Kidney (tissue), 14 donors: ENCODE measurements around the gene AKTIP. TPM values are rescaled to one million over a fixed set of nuclear protein-coding genes. Genes with fewer than 3 reads are reported as not detected.

Source experiments
- DNase-seq, 5 donors: peaks; one replicate each; pipeline ENCODE4 v3.0.0-alpha.2; 2013 to 2020
- FAIRE-seq: peaks from 2 replicates; lab custom pipeline; 2012; peaks lifted over from hg19 to GRCh38; lab: Jason Lieb, UNC
- H3K27ac ChIP-seq, 2 donors: one replicate each; pipeline ENCODE4 v1.7.0; 2013; ENCODE audit warnings: low read depth in 2 of 2, low read length in 2 of 2, inconsistent platforms in 1 of 2
- H3K27me3 ChIP-seq: one replicate; pipeline ENCODE4 v1.7.1; 2013; ENCODE audit warnings: low read length, inconsistent platforms; ENCODE audit not compliant: control insufficient read depth, insufficient read depth
- H3K36me3 ChIP-seq, 3 donors: one replicate each; pipeline versions ENCODE4 v1.7.0 to v1.7.1; 2013; ENCODE audit warnings: low read length in 3 of 3, control low read depth in 1 of 3, inconsistent platforms in 1 of 3; ENCODE audit not compliant: insufficient read depth in 3 of 3, control insufficient read depth in 2 of 3
- H3K4me1 ChIP-seq, 3 donors: one replicate each; pipeline versions ENCODE4 v1.7.0 to v1.7.1; 2013; ENCODE audit warnings: low read length in 3 of 3, inconsistent platforms in 1 of 3, low read depth in 1 of 3; ENCODE audit not compliant: control insufficient read depth in 2 of 3, insufficient read depth in 2 of 3
- H3K4me3 ChIP-seq, 3 donors: one replicate each; pipeline versions ENCODE4 v1.7.0 to v1.8.1; 2013; ENCODE audit warnings: low read length in 3 of 3, control low read depth in 1 of 3, inconsistent platforms in 1 of 3
- H3K9ac ChIP-seq, 3 donors: one replicate each; pipeline versions ENCODE4 v1.7.0 to v1.7.1; 2013; ENCODE audit warnings: low read length in 3 of 3, control low read depth in 1 of 3, inconsistent platforms in 1 of 3
- H3K9me3 ChIP-seq, 3 donors: one replicate each; pipeline versions ENCODE4 v1.7.0 to v1.7.1; 2013; ENCODE audit warnings: low read length in 3 of 3, control low read depth in 1 of 3, inconsistent platforms in 1 of 3; ENCODE audit not compliant: control insufficient read depth in 2 of 3, insufficient read depth in 1 of 3
- CTCF ChIP-seq: IDR thresholded peaks from 3 replicates; pipeline ENCODE4 v1.5.1; 2012; ENCODE audit warnings: mild to moderate bottlenecking, moderate library complexity, borderline replicate concordance; ENCODE audit not compliant: insufficient read depth; ENCODE audit errors: extremely low read depth
- intact Hi-C: fragments of 100-400 bp; cut with DNase I; formaldehyde crosslinking; loops from one replicate; pipeline ENCODE4 v1.11.1; 2022
- polyA plus RNA-seq: library from polyadenylated mRNA; stranded (reverse); fragments of 350-450 nt; fragmentation: Illumina TruSeq; extraction: RNeasy Lipid Tissue Mini Kit (QIAGEN cat#74804); gene quantifications from one replicate; pipeline ENCODE4 v1.2.3, GENCODE V29; 2014; ENCODE audit warnings: low read depth, low replicate concordance; ENCODE audit not compliant: insufficient read depth
- total RNA-seq: library from RNA; stranded (reverse); fragmentation: NEBNext Ultra II Directional; extraction: Animal tissue kit (Norgen Biotek cat#: 25700); gene quantifications from one replicate; pipeline ENCODE4 v1.2.1, GENCODE V29; 2021
- donor health status: control.
- donor health status: control.
- donor health status: control.
- donor health status: control.
- donor health status: control.
- donor health status: DM: yes; HTN: yes; CAD: no.
- donor health status: Normal renal cell carcinoma (clear cell type).

The AKTIP gene
- total and polyA plus RNA-seq, 2 donors from 2014 or later, result 44.5 to 52.0 TPM

- no peaks in the 10 kb centered on the region for H3K27me3 ChIP-seq
- no peak for FAIRE-seq
- no peaks in the 10 kb centered on the region for H3K9me3 ChIP-seq
- DNase-seq, result no peak
- intact Hi-C loops, result no loop called here
- peaks cover 6 to 41% (median 17%) of the 10 kb centered on the region in 3 donors for H3K36me3 ChIP-seq
- H3K9ac ChIP-seq, result no peak overlapping the region
- no peak overlapping the region for H3K27ac ChIP-seq
- H3K4me3 ChIP-seq, result no peak overlapping the region
- H3K4me1 ChIP-seq, result no peaks in the 10 kb centered on the region
- TF ChIP-seq CTCF, result no peak
Observed at GRCh38 chr16:53478965-53479364, 24.0 kb downstream of the AKTIP start.

GRCh38 chr16:53476867-53477266 lies 26.1 kb downstream of the AKTIP start:
- TF ChIP-seq CTCF, result no peak
- no peak overlapping the region for H3K9ac ChIP-seq
- no peak for FAIRE-seq
- no peaks in the 10 kb centered on the region for H3K27me3 ChIP-seq
- no peak overlapping the region for H3K27ac ChIP-seq
- DNase-seq, result no peak
- no peaks in the 10 kb centered on the region for H3K9me3 ChIP-seq
- peaks cover 10 to 45% (median 19%) of the 10 kb centered on the region in 3 donors for H3K36me3 ChIP-seq
- H3K4me3 ChIP-seq, result no peak overlapping the region
- intact Hi-C loops, result no loop called here
- no peaks in the 10 kb centered on the region for H3K4me1 ChIP-seq

DNA sequence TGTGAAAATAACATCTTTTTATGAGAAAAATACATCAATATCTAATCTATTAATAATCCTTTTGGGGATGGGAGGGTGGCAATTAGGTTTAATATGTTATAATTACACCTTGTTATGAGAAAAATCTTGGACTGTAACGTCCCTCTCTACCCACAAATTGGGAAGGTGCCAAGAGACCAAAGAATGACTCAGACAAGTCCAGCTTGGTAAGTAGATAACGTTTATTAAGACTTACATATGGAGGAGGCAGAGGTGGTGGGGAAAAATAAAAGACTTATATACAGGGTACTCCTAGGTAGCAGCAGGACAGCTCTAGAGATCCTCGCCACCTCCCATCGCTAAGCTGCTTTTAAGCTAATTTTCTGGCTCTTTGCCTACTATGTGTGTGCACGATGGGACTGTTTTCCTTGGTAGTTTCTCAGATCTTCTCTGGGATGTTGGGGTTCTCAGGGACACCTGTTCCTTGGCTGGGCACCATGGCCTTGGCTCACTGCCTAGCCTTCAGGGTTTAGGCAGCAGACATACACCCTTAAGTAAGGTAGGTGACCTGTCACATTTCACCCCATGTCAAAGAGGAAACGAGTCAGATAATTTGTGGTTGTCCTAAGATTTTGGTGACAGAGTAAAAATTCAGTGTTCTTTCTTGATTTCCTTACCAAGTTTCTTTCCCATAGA lies 37.3 kb downstream of the AKTIP start:
- DNase-seq (no peak), FAIRE-seq (no peak)
- H3K36me3 ChIP-seq, result peaks cover 4 to 21% (median 11%) of the 10 kb centered on the region in 3 donors
- no peak overlapping the region for H3K27ac ChIP-seq
- H3K9me3 ChIP-seq, result no peaks in the 10 kb centered on the region
- H3K4me1 ChIP-seq, result no peaks in the 10 kb centered on the region
- no peak overlapping the region for H3K9ac ChIP-seq
- intact Hi-C loops, result no loop called here
- no peak overlapping the region for H3K4me3 ChIP-seq
- no peak for TF ChIP-seq CTCF
- H3K27me3 ChIP-seq, result no peaks in the 10 kb centered on the region

GRCh38 chr16:53458635-53459034 lies 44.4 kb downstream of the AKTIP start:
- no peaks in the 10 kb centered on the region for H3K4me1 ChIP-seq
- FAIRE-seq, result no peak
- H3K27me3 ChIP-seq, result no peaks in the 10 kb centered on the region
- H3K9me3 ChIP-seq, result no peaks in the 10 kb centered on the region
- intact Hi-C loops, result no loop called here
- no peak overlapping the region for H3K9ac ChIP-seq
- peaks cover 8 to 22% (median 22%) of the 10 kb centered on the region in 3 donors for H3K36me3 ChIP-seq
- no peak overlapping the region for H3K27ac ChIP-seq
- no peak for DNase-seq
- no peak overlapping the region for H3K4me3 ChIP-seq
- no peak for TF ChIP-seq CTCF
